ENCODE measurements around the gene PCMT1.

DNA sequence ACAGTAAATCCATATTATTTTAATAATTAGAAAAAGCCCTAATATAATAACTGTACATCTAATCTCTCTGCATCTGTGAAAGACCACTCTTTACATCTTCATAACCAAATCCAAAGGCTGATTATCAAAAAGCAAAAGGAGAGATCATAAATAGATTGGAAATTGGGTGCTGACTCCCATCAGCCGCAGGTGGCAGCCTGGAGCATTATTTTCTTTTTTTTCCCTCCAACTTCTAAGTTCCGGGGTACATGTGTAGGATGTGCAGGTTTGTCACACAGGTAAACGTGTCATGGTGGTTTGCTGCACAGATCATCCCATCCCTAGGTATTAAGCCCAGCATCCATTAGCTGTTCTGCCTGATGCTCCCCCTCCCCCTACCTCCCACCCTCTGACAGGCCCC lies 84.1 kb downstream of the PCMT1 start:
- TF ChIP-seq TCF12 (IDR thresholded peaks at IDR 0.05; ENCODE audit: low read depth, low read length) (no peak), NANOG (IDR thresholded peaks at IDR 0.05; ENCODE audit: insufficient read depth, low read depth, low read length, poor library complexity, severe bottlenecking) (no peak), SUZ12 (IDR thresholded peaks at IDR 0.05; ENCODE audit: low read length) (no peak)
- TF ChIP-seq, protein P1, sequence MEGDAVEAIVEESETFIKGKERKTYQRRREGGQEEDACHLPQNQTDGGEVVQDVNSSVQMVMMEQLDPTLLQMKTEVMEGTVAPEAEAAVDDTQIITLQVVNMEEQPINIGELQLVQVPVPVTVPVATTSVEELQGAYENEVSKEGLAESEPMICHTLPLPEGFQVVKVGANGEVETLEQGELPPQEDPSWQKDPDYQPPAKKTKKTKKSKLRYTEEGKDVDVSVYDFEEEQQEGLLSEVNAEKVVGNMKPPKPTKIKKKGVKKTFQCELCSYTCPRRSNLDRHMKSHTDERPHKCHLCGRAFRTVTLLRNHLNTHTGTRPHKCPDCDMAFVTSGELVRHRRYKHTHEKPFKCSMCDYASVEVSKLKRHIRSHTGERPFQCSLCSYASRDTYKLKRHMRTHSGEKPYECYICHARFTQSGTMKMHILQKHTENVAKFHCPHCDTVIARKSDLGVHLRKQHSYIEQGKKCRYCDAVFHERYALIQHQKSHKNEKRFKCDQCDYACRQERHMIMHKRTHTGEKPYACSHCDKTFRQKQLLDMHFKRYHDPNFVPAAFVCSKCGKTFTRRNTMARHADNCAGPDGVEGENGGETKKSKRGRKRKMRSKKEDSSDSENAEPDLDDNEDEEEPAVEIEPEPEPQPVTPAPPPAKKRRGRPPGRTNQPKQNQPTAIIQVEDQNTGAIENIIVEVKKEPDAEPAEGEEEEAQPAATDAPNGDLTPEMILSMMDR (IDR thresholded peaks at IDR 0.05; ENCODE audit: control extremely low read depth in 1 of 3, insufficient read depth in 1 of 3, low read depth in 1 of 3, low read length in 3 of 3) = no peak

Data from H1 (cell line).